Neural cell (in vitro differentiated cells): Measurements from ENCODE around the gene ZNF444. TPM values are rescaled to one million over a fixed set of nuclear protein-coding genes. Genes with fewer than 3 reads are reported as not detected.

Experiments
- H2AFZ ChIP-seq: fragments of 200-600, 300-800 bp; sonication (generic), shearing (Covaris generic); 2 replicates; pipeline ENCODE4 v1.6.0; 2014; ENCODE audit warnings: low read depth, mild to moderate bottlenecking, antibody characterized with exemption, low read length, moderate library complexity
- H3F3A ChIP-seq: fragments of 200-600 bp; shearing (Covaris generic); 2 replicates; pipeline ENCODE4 v1.6.1; 2016; ENCODE audit warnings: mild to moderate bottlenecking, moderate library complexity, mixed read lengths, antibody characterized with exemption, low read length; ENCODE audit not compliant: insufficient read depth, poor library complexity, severe bottlenecking
- H3K27ac ChIP-seq: fragments of 200-600, 300-800 bp; sonication (generic), shearing (Covaris generic); 2 replicates; pipeline ENCODE4 v1.5.1; 2014; ENCODE audit warnings: mild to moderate bottlenecking, low read length, moderate library complexity
- H3K27me3 ChIP-seq: fragments of 300-800, 200-600 bp; sonication (generic), shearing (Covaris generic); 2 replicates; pipeline ENCODE4 v1.6.0; 2014; ENCODE audit warnings: mild to moderate bottlenecking, low read depth, low read length, moderate library complexity; ENCODE audit not compliant: insufficient read depth
- H3K36me3 ChIP-seq: fragments of 300-800, 200-600 bp; sonication (generic), shearing (Covaris generic); 2 replicates; pipeline ENCODE4 v1.5.1; 2014; ENCODE audit warnings: mild to moderate bottlenecking, antibody characterized with exemption, low read length, moderate library complexity; ENCODE audit not compliant: insufficient read depth
- H3K4me2 ChIP-seq: fragments of 300-800, 200-600 bp; sonication (generic), shearing (Covaris generic); 2 replicates; pipeline ENCODE4 v1.6.0; 2014; ENCODE audit warnings: mild to moderate bottlenecking, low read length
- H3K4me3 ChIP-seq: fragments of 300-800, 200-600 bp; sonication (generic), shearing (Covaris generic); 2 replicates; pipeline ENCODE4 v1.5.1; 2014; ENCODE audit warnings: mild to moderate bottlenecking, low read length, moderate library complexity
- H3K79me2 ChIP-seq: fragments of 200-600 bp; shearing (Covaris generic); replicated peaks from 2 replicates; pipeline ENCODE4 v1.6.0; 2014; ENCODE audit warnings: mild to moderate bottlenecking, low read length, moderate library complexity; ENCODE audit not compliant: insufficient read depth
- H3K9ac ChIP-seq: fragments of 300-800, 200-600 bp; sonication (generic), shearing (Covaris generic); 2 replicates; pipeline ENCODE4 v1.6.1; 2016; ENCODE audit warnings: mild to moderate bottlenecking, low read length, mixed read lengths
- H3K9me2 ChIP-seq: fragments of 200-600 bp; shearing (Covaris generic); 2 replicates; pipeline ENCODE4 v1.6.1; 2016; ENCODE audit warnings: mild to moderate bottlenecking, low read length, mixed read lengths; ENCODE audit not compliant: insufficient read depth
- H3K9me3 ChIP-seq: fragments of 200-600, 300-800 bp; sonication (generic), shearing (Covaris generic); 2 replicates; pipeline ENCODE4 v1.6.1; 2016; ENCODE audit warnings: mild to moderate bottlenecking, mixed run types, low read length, moderate library complexity, mixed read lengths
- H4K20me1 ChIP-seq: fragments of 200-600 bp; shearing (Covaris generic); 2 replicates; pipeline ENCODE4 v1.6.1; 2016; ENCODE audit warnings: mild to moderate bottlenecking, mixed run types; ENCODE audit not compliant: insufficient read depth
- EP300 ChIP-seq: fragments of 450-650 bp; conservative IDR thresholded peaks from 2 replicates; pipeline ENCODE4 v1.6.1; 2014; ENCODE audit warnings: antibody characterized with exemption, mild to moderate bottlenecking, moderate library complexity; ENCODE audit not compliant: poor library complexity, severe bottlenecking
- EZH2 ChIP-seq: fragments of 200-600, 300-800 bp; shearing (Covaris generic), sonication (generic); IDR thresholded peaks from 2 replicates; pipeline ENCODE4 v1.6.1; 2014; ENCODE audit warnings: antibody characterized with exemption, low read length, borderline replicate concordance, mild to moderate bottlenecking; ENCODE audit not compliant: insufficient read depth, poor library complexity, severe bottlenecking
- MXI1 ChIP-seq: fragments of 450-650 bp; conservative IDR thresholded peaks from 2 replicates; pipeline ENCODE4 v1.6.1; 2014; ENCODE audit warnings: antibody characterized with exemption, mild to moderate bottlenecking; ENCODE audit not compliant: poor library complexity, severe bottlenecking
- POLR2AphosphoS5 ChIP-seq: IDR thresholded peaks from 2 replicates; pipeline ENCODE4 v1.6.1; 2012
- RAD21 ChIP-seq: fragments of 450-650 bp; conservative IDR thresholded peaks from 2 replicates; pipeline ENCODE4 v1.6.1; 2014; ENCODE audit warnings: antibody characterized with exemption, mild to moderate bottlenecking, moderate library complexity
- SMC3 ChIP-seq: fragments of 450-650 bp; conservative IDR thresholded peaks from 2 replicates; pipeline ENCODE4 v1.6.1; 2014; ENCODE audit warnings: antibody characterized with exemption, mild to moderate bottlenecking, moderate library complexity; ENCODE audit not compliant: poor library complexity
- TAF1 ChIP-seq: IDR thresholded peaks from 2 replicates; pipeline ENCODE4 v1.6.1; 2012; ENCODE audit warnings: low read depth
- polyA plus RNA-seq: library from polyadenylated mRNA; depleted of rRNA; stranded (reverse); fragments of >200 nt; gene quantifications from 2 replicates; pipeline ENCODE4 v1.2.3, GENCODE V29; 2014
- TF ChIP-seq, protein P1 (sequence below): fragments of 450-650 bp; IDR thresholded peaks from 2 replicates; pipeline ENCODE4 v1.5.1; 2014; ENCODE audit warnings: antibody characterized with exemption, mild to moderate bottlenecking, moderate library complexity; ENCODE audit not compliant: poor library complexity, severe bottlenecking
- TF ChIP-seq, protein P2 (sequence below): IDR thresholded peaks from 2 replicates; pipeline ENCODE4 v1.6.1; 2012; ENCODE audit warnings: borderline replicate concordance

ZNF444 gene
- polyA plus RNA-seq, 1 donor from 2014 or later, result 45.6 TPM

DNA sequence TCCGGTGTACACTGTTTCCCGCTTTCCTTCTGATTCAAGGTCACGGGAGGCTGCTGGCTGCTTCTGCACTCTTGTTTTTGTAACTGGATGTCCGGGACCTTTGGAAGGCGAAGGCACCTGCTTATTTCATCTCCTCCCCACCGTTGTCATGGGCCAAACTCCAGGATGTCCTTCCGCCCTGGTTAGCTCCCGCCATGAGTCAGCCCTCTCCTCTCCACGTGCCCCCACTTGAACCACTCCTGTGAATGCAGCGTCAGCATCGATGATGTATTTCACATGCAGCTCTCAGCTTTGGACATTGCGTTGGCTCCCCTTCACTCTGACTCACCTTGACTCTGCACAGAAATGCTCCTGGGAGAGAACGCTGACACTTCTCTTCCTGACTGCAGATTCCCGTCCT, 29.2 kb downstream of the ZNF444 start:
- Histone ChIP-seq H3F3A (no peaks in the 10 kb centered on the region), H4K20me1 (no peaks in the 10 kb centered on the region), H3K4me3 (no peak overlapping the region), H3K4me2 (no peak overlapping the region), H3K27me3 (no peaks in the 10 kb centered on the region), H3K9me2 (no peaks in the 10 kb centered on the region), H3K79me2 (no peaks in the 10 kb centered on the region), H3K27ac (no peak overlapping the region), H3K9me3 (no peaks in the 10 kb centered on the region), H2AFZ (no peak overlapping the region), H3K9ac (no peak overlapping the region), H3K36me3 (no peaks in the 10 kb centered on the region)
- TF ChIP-seq POLR2AphosphoS5 (no peak), TAF1 (no peak), EP300 (no peak), MXI1 (no peak), EZH2 (no peak), RAD21 (no peak), SMC3 (no peak)
- TF ChIP-seq, protein P1, sequence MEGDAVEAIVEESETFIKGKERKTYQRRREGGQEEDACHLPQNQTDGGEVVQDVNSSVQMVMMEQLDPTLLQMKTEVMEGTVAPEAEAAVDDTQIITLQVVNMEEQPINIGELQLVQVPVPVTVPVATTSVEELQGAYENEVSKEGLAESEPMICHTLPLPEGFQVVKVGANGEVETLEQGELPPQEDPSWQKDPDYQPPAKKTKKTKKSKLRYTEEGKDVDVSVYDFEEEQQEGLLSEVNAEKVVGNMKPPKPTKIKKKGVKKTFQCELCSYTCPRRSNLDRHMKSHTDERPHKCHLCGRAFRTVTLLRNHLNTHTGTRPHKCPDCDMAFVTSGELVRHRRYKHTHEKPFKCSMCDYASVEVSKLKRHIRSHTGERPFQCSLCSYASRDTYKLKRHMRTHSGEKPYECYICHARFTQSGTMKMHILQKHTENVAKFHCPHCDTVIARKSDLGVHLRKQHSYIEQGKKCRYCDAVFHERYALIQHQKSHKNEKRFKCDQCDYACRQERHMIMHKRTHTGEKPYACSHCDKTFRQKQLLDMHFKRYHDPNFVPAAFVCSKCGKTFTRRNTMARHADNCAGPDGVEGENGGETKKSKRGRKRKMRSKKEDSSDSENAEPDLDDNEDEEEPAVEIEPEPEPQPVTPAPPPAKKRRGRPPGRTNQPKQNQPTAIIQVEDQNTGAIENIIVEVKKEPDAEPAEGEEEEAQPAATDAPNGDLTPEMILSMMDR, result no peak
- TF ChIP-seq, protein P2, sequence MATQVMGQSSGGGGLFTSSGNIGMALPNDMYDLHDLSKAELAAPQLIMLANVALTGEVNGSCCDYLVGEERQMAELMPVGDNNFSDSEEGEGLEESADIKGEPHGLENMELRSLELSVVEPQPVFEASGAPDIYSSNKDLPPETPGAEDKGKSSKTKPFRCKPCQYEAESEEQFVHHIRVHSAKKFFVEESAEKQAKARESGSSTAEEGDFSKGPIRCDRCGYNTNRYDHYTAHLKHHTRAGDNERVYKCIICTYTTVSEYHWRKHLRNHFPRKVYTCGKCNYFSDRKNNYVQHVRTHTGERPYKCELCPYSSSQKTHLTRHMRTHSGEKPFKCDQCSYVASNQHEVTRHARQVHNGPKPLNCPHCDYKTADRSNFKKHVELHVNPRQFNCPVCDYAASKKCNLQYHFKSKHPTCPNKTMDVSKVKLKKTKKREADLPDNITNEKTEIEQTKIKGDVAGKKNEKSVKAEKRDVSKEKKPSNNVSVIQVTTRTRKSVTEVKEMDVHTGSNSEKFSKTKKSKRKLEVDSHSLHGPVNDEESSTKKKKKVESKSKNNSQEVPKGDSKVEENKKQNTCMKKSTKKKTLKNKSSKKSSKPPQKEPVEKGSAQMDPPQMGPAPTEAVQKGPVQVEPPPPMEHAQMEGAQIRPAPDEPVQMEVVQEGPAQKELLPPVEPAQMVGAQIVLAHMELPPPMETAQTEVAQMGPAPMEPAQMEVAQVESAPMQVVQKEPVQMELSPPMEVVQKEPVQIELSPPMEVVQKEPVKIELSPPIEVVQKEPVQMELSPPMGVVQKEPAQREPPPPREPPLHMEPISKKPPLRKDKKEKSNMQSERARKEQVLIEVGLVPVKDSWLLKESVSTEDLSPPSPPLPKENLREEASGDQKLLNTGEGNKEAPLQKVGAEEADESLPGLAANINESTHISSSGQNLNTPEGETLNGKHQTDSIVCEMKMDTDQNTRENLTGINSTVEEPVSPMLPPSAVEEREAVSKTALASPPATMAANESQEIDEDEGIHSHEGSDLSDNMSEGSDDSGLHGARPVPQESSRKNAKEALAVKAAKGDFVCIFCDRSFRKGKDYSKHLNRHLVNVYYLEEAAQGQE, result no peak

DNA sequence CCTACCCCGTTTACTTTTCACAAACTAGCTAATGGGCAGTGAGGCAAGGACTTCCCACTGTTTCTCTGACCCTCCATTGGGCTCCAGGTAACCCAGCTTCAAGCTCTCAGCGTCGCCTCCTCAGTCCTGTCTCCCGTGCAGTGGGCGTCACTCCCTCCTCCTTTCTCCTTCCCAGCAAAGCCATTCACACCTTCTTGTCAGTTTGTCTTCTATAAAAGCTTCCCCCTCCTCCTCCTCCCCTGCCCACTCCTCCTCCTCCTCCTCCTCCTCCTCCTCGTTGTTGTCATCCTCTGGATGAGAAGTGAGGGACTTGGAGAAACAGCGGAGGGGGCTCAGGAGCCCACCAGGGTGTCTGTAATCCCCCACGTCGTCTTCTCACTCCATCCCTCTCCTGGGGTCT, 33.0 kb downstream of the ZNF444 start:
- no peak for TF ChIP-seq MXI1
- TF ChIP-seq TAF1, result no peak
- TF ChIP-seq POLR2AphosphoS5, result no peak
- TF ChIP-seq SMC3, result no peak
- TF ChIP-seq, protein P1, result no peak
- no peak for TF ChIP-seq RAD21
- no peak for TF ChIP-seq EZH2
- TF ChIP-seq, protein P2, result no peak
- no peak for TF ChIP-seq EP300
- H3F3A ChIP-seq, result no peaks in the 10 kb centered on the region
- H3K9me3 ChIP-seq, result no peaks in the 10 kb centered on the region
- H4K20me1 ChIP-seq, result no peaks in the 10 kb centered on the region
- H3K36me3 ChIP-seq, result no peaks in the 10 kb centered on the region
- no peaks in the 10 kb centered on the region for H3K27me3 ChIP-seq
- H3K4me3 ChIP-seq, result no peak overlapping the region
- no peak overlapping the region for H3K27ac ChIP-seq
- no peaks in the 10 kb centered on the region for H3K9me2 ChIP-seq
- no peak overlapping the region for H3K9ac ChIP-seq
- H2AFZ ChIP-seq, result no peak overlapping the region
- H3K4me2 ChIP-seq, result no peak overlapping the region
- no peaks in the 10 kb centered on the region for H3K79me2 ChIP-seq
